ENCODE data around the gene ASIC2.

Gene ASIC2

GRCh38 chr17:32998111-32998886 lies 294.8 kb downstream of the ASIC2 start:
- no peak overlapping the region for H2AFZ ChIP-seq (ENCODE audit: low read length)
- TF ChIP-seq, protein P1, sequence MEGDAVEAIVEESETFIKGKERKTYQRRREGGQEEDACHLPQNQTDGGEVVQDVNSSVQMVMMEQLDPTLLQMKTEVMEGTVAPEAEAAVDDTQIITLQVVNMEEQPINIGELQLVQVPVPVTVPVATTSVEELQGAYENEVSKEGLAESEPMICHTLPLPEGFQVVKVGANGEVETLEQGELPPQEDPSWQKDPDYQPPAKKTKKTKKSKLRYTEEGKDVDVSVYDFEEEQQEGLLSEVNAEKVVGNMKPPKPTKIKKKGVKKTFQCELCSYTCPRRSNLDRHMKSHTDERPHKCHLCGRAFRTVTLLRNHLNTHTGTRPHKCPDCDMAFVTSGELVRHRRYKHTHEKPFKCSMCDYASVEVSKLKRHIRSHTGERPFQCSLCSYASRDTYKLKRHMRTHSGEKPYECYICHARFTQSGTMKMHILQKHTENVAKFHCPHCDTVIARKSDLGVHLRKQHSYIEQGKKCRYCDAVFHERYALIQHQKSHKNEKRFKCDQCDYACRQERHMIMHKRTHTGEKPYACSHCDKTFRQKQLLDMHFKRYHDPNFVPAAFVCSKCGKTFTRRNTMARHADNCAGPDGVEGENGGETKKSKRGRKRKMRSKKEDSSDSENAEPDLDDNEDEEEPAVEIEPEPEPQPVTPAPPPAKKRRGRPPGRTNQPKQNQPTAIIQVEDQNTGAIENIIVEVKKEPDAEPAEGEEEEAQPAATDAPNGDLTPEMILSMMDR (IDR thresholded peaks at IDR 0.05; ENCODE audit: low read length): peak; percentile 76
- TF ChIP-seq EZH2 (IDR thresholded peaks at IDR 0.05; ENCODE audit: borderline replicate concordance, low read length): no peak
- H4K20me1 ChIP-seq (ENCODE audit: insufficient read depth, low read length): no peaks in the 10 kb centered on the region

DNA sequence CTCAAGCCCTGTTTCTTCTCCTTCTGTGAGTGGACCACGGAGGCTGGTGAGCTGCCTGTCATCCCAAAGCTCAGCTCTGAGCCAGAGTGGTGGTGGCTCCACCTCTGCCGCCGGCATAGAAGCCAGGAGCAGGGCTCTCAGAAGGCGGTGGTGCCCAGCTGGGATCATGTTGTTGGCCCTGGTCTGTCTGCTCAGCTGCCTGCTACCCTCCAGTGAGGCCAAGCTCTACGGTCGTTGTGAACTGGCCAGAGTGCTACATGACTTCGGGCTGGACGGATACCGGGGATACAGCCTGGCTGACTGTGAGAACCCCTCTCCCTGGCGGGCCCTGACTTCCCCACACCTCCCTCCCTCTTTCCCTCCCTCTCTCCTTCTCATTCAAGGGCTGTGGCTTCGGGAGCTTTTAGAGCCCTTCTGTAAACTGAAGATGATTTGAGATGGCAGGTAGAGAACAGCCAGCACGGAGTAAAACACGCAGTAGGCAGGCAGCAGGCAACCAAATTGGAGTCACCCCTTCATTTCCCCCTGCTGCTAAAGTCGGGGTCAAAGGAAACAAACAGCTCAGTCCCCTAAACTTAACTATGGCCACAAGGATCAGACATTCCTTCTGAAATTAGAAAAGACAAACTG lies 297.6 kb downstream of the ASIC2 start:
- no peak overlapping the region for H3K4me3 ChIP-seq (ENCODE audit: low read depth, low read length, poor library complexity, severe bottlenecking)
- no peaks in the 10 kb centered on the region for H3K4me1 ChIP-seq (ENCODE audit: insufficient read depth, low read length, severe bottlenecking)
- no peak overlapping the region for H3K4me2 ChIP-seq (ENCODE audit: low read length)
- H3F3A ChIP-seq (ENCODE audit: insufficient read depth, low read length): no peaks in the 10 kb centered on the region
- no peak for TF ChIP-seq EZH2 (IDR thresholded peaks at IDR 0.05; ENCODE audit: borderline replicate concordance, low read length)
- TF ChIP-seq, protein P1 (IDR thresholded peaks at IDR 0.05; ENCODE audit: low read length): no peak
- H3K9me2 ChIP-seq (ENCODE audit: low read depth, low read length): no peaks in the 10 kb centered on the region
- H3K27me3 ChIP-seq (ENCODE audit: insufficient read depth, low read length): no peaks in the 10 kb centered on the region
- H3K9ac ChIP-seq (ENCODE audit: low read length): no peak overlapping the region
- H3K36me3 ChIP-seq (ENCODE audit: insufficient read depth, low read length): no peaks in the 10 kb centered on the region
- H2AFZ ChIP-seq (ENCODE audit: low read length): no peak overlapping the region
- no peaks in the 10 kb centered on the region for H4K20me1 ChIP-seq (ENCODE audit: insufficient read depth, low read length)
- H3K9me3 ChIP-seq (ENCODE audit: low read length): no peaks in the 10 kb centered on the region
- H3K79me2 ChIP-seq (ENCODE audit: insufficient read depth, low read length): no peaks in the 10 kb centered on the region
- no peak overlapping the region for H3K27ac ChIP-seq (ENCODE audit: low read depth, low read length, poor library complexity, severe bottlenecking)

More at GRCh38 chr17:32998111-32998886, 294.8 kb downstream of the ASIC2 start:
- Histone ChIP-seq H3K79me2 (ENCODE audit: insufficient read depth, low read length) (no peaks in the 10 kb centered on the region), H3K4me1 (ENCODE audit: insufficient read depth, low read length, severe bottlenecking) (no peaks in the 10 kb centered on the region), H3K4me3 (ENCODE audit: low read depth, low read length, poor library complexity, severe bottlenecking) (no peak overlapping the region), H3K27me3 (ENCODE audit: insufficient read depth, low read length) (no peaks in the 10 kb centered on the region), H3K9me2 (ENCODE audit: low read depth, low read length) (no peaks in the 10 kb centered on the region), H3K4me2 (ENCODE audit: low read length) (no peak overlapping the region), H3K9ac (ENCODE audit: low read length) (no peak overlapping the region), H3K9me3 (ENCODE audit: low read length) (no peaks in the 10 kb centered on the region), H3K27ac (ENCODE audit: low read depth, low read length, poor library complexity, severe bottlenecking) (no peak overlapping the region), H3F3A (ENCODE audit: insufficient read depth, low read length) (no peaks in the 10 kb centered on the region), H3K36me3 (ENCODE audit: insufficient read depth, low read length) (no peaks in the 10 kb centered on the region)

DNA sequence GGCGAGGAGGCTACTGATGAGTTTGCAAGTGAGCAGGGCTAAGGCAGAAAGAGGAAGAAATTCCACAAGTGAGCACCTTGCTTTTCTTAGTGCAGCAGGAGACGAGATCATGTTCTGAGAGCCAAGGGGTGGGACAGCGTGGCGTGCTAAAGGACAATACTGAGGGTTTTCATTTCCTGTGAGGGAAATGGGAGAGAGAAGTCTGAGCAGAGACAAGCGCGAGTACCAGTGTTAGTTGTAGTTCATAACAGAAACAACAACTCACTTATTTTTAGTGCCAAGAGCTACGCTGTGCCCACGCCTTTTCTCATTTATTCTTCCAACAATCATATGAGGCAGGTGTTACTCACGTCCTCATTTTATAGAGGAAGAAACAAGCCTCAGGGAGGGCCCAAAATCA lies 299.1 kb downstream of the ASIC2 start:
- Histone ChIP-seq H3K4me3 (ENCODE audit: low read depth, low read length, poor library complexity, severe bottlenecking) (no peak overlapping the region), H3K36me3 (ENCODE audit: insufficient read depth, low read length) (no peaks in the 10 kb centered on the region), H3K4me1 (ENCODE audit: insufficient read depth, low read length, severe bottlenecking) (no peaks in the 10 kb centered on the region), H2AFZ (ENCODE audit: low read length) (no peak overlapping the region), H3K4me2 (ENCODE audit: low read length) (no peak overlapping the region), H3K27ac (ENCODE audit: low read depth, low read length, poor library complexity, severe bottlenecking) (no peak overlapping the region), H3F3A (ENCODE audit: insufficient read depth, low read length) (no peaks in the 10 kb centered on the region), H3K9me2 (ENCODE audit: low read depth, low read length) (no peaks in the 10 kb centered on the region), H3K9me3 (ENCODE audit: low read length) (no peaks in the 10 kb centered on the region), H3K9ac (ENCODE audit: low read length) (no peak overlapping the region), H4K20me1 (ENCODE audit: insufficient read depth, low read length) (no peaks in the 10 kb centered on the region), H3K27me3 (ENCODE audit: insufficient read depth, low read length) (no peaks in the 10 kb centered on the region), H3K79me2 (ENCODE audit: insufficient read depth, low read length) (no peaks in the 10 kb centered on the region)
- TF ChIP-seq, protein P1 (IDR thresholded peaks at IDR 0.05; ENCODE audit: low read length): no peak
- no peak for TF ChIP-seq EZH2 (IDR thresholded peaks at IDR 0.05; ENCODE audit: borderline replicate concordance, low read length)

Measured in OCI-LY1 (cell line).